Endothelial cell of umbilical vein (primary cell): Measurements from ENCODE around the gene CYB5D1. TPM values are rescaled to one million over a fixed set of nuclear protein-coding genes. Genes with fewer than 3 reads are reported as not detected.

Source experiments
- BruUV-seq: library from RNA; stranded (reverse); fragments of 400-500 nt; replicated peaks from 2 replicates; lab custom pipeline; 2021; lab: Mats Ljungman, UMichigan
- CTCF ChIA-PET: fragments of 300-600, 350-600 bp; sonication (Branson Sonifier 250); formaldehyde crosslinking; loops from one replicate; lab custom pipeline; 2021; ENCODE audit warnings: antibody characterized with exemption, inconsistent platforms; lab: Charles Lee
- POLR2A ChIA-PET: fragments of 300-600, 350-600 bp; sonication (Branson Sonifier 250); formaldehyde crosslinking; loops from one replicate; lab custom pipeline; 2021; ENCODE audit warnings: antibody characterized with exemption, inconsistent platforms; lab: Charles Lee
- DNase-seq: peaks from one replicate; pipeline ENCODE4 v3.0.0-alpha.2; 2011; ENCODE audit warnings: low read depth, low spot score
- FAIRE-seq: peaks from 2 replicates; lab custom pipeline; 2011; peaks lifted over from hg19 to GRCh38; lab: Jason Lieb, UNC
- H2AFZ ChIP-seq: 2 replicates; pipeline ENCODE4 v1.6.0; 2012; ENCODE audit warnings: low read depth, low read length, control low read depth, inconsistent platforms
- H3K27ac ChIP-seq: 2 replicates; pipeline ENCODE4 v1.5.1; 2011; ENCODE audit warnings: low read depth, mild to moderate bottlenecking, control low read depth, low read length, moderate library complexity; ENCODE audit not compliant: insufficient read depth
- H3K27me3 ChIP-seq, 2 experiments: 2 replicates each; pipeline versions ENCODE4 v1.6.0 to v1.6.1; 2011; ENCODE audit warnings: low read length in 2 of 2, mixed read lengths in 1 of 2; ENCODE audit not compliant: control insufficient read depth in 2 of 2, insufficient read depth in 2 of 2
- H3K36me3 ChIP-seq, 2 experiments: 2 replicates in 1 of 2; 3 replicates in 1 of 2; pipeline ENCODE4 v1.5.1; 2011; ENCODE audit warnings: low read length in 2 of 2, mild to moderate bottlenecking in 1 of 2, moderate library complexity in 1 of 2; ENCODE audit not compliant: control insufficient read depth in 2 of 2, insufficient read depth in 2 of 2; ENCODE audit errors: extremely low read depth in 1 of 2
- H3K4me1 ChIP-seq: 3 replicates; pipeline ENCODE4 v1.5.1; 2011; ENCODE audit warnings: mild to moderate bottlenecking, low read length; ENCODE audit not compliant: control insufficient read depth, insufficient read depth; ENCODE audit errors: extremely low read depth
- H3K4me2 ChIP-seq: 2 replicates; pipeline ENCODE4 v1.6.1; 2011; ENCODE audit warnings: low read length, control low read depth, mixed read lengths; ENCODE audit not compliant: insufficient read depth
- H3K4me3 ChIP-seq, 3 experiments: fragments of 200-600 bp in 1 of 3; sonication (generic), shearing (Covaris generic) in 1 of 3; replicated peaks in 1 of 3; 2 replicates each; pipeline ENCODE4 v1.5.1; 2011 to 2016; ENCODE audit warnings: control low read depth in 3 of 3, low read length in 3 of 3, mild to moderate bottlenecking in 2 of 3, inconsistent platforms in 1 of 3, low read depth in 1 of 3, moderate library complexity in 1 of 3; ENCODE audit not compliant: insufficient read depth in 1 of 3
- H3K79me2 ChIP-seq: 2 replicates; pipeline ENCODE4 v1.6.0; 2012; ENCODE audit warnings: low read length, inconsistent platforms; ENCODE audit not compliant: control insufficient read depth, insufficient read depth
- H3K9ac ChIP-seq: replicated peaks from 2 replicates; pipeline ENCODE3; 2011; ENCODE audit warnings: low read length, control low read depth; ENCODE audit not compliant: insufficient read depth; ENCODE audit errors: extremely low read depth
- H3K9me1 ChIP-seq: replicated peaks from 3 replicates; pipeline ENCODE4 v1.6.0; 2011; ENCODE audit warnings: mild to moderate bottlenecking, low read length; ENCODE audit not compliant: control insufficient read depth, insufficient read depth; ENCODE audit errors: extremely low read depth
- H3K9me3 ChIP-seq: replicated peaks from 2 replicates; pipeline ENCODE4 v1.5.1; 2012; ENCODE audit warnings: low read length, inconsistent platforms; ENCODE audit not compliant: control insufficient read depth, insufficient read depth
- H4K20me1 ChIP-seq: replicated peaks from 2 replicates; pipeline ENCODE3; 2011; ENCODE audit warnings: mild to moderate bottlenecking, low read length; ENCODE audit not compliant: control insufficient read depth, insufficient read depth; ENCODE audit errors: extremely low read depth
- EZH2 ChIP-seq: IDR thresholded peaks from 2 replicates; pipeline ENCODE4 v1.6.1; 2012; ENCODE audit warnings: borderline replicate concordance, low read depth, mild to moderate bottlenecking, moderate library complexity, low read length, inconsistent platforms; ENCODE audit not compliant: severe bottlenecking
- FOS ChIP-seq: IDR thresholded peaks from 2 replicates; pipeline ENCODE4 v1.6.1; 2011; ENCODE audit warnings: mild to moderate bottlenecking, low read length, moderate library complexity, borderline replicate concordance; ENCODE audit not compliant: insufficient read depth
- GATA2 ChIP-seq: IDR thresholded peaks from 2 replicates; pipeline ENCODE4 v1.7.0; 2011; ENCODE audit warnings: low read depth, mild to moderate bottlenecking, moderate library complexity, mixed read lengths, low read length; ENCODE audit not compliant: insufficient read length, insufficient read depth
- JUN ChIP-seq: IDR thresholded peaks from 2 replicates; pipeline ENCODE4 v1.6.1; 2011; ENCODE audit warnings: borderline replicate concordance, low read depth; ENCODE audit not compliant: insufficient read length, insufficient read depth
- MYC ChIP-seq: IDR thresholded peaks from one replicate; pipeline ENCODE4 v1.6.1; 2011; ENCODE audit warnings: mild to moderate bottlenecking, low read depth, low read length
- POLR2A ChIP-seq: IDR thresholded peaks from 2 replicates; pipeline ENCODE4 v1.6.1; 2012; ENCODE audit warnings: low read depth, mild to moderate bottlenecking, control low read depth, low read length
- POLR2AphosphoS5 ChIP-seq: IDR thresholded peaks from 2 replicates; pipeline ENCODE4 v1.6.1; 2012; ENCODE audit warnings: low read depth, mild to moderate bottlenecking, control low read depth, low read length, moderate library complexity; ENCODE audit not compliant: insufficient read depth
- dilution Hi-C: fragments of 300-500 bp; cut with MboI; formaldehyde crosslinking; loops from one replicate; pipeline ENCODE4 v1.15.0; 2019; ENCODE audit warnings: low sequenced_read_pairs; ENCODE audit not compliant: extremely low pct_ligation_motif_present
- intact Hi-C: fragments of 100-400 bp; cut with micrococcal nuclease; formaldehyde crosslinking; loops from one replicate; pipeline ENCODE4 v1.10.0; 2022
- polyA plus RNA-seq, 4 experiments: library from polyadenylated mRNA; depleted of rRNA in 3 of 4; stranded (reverse) in 3 of 4; unstranded in 1 of 4; fragments of >200 nt; gene quantifications; 2 replicates each; pipeline versions ENCODE4 v1.2.1 to v1.2.3, GENCODE V29; 2011 to 2012; ENCODE audit warnings: missing spikeins in 1 of 4
- total RNA-seq: library from RNA; stranded (reverse); gene quantifications from 2 replicates; pipeline ENCODE4 v1.2.3, GENCODE V29; 2021
- TF ChIP-seq, protein P1 (sequence below): IDR thresholded peaks from 2 replicates; pipeline ENCODE4 v1.6.1; 2011; ENCODE audit not compliant: insufficient read depth, insufficient read length
- TF ChIP-seq, protein P2 (sequence below), 2 donors: IDR thresholded peaks; 1 replicate in 1 of 2; 2 replicates in 1 of 2; pipeline ENCODE4 v1.5.1; 2011; ENCODE audit warnings: low read length in 2 of 2, mild to moderate bottlenecking in 2 of 2, moderate library complexity in 2 of 2, control low read depth in 1 of 2, inconsistent platforms in 1 of 2, low read depth in 1 of 2; ENCODE audit not compliant: insufficient read depth in 1 of 2; ENCODE audit errors: extremely low read depth in 1 of 2

The CYB5D1 gene
- total and polyA plus RNA-seq, 2 donors (not counting 3 experiments of a cell fraction or from before 2014, with no cell fraction given): 9.4 to 18.1 TPM

DNA sequence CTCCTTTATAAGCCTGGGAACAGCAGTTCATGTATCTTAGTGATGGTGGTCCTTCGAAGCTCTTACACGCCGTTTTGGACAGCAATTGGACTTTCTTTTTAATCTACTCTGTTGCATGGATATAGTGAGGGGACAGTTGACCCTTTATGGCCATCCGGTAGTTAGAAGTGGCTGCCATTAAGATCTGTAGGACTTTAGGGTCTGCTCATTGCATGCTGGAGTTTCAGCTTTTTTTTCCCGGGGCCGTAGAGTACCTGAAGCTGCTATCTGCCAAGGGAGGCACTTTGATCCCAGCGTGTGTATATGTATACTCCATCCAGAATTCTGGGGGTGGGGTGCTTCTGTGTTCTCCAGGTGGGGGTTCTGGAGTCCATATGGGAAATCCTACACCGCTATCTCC lies 1.2 kb downstream of the CYB5D1 start:
- Histone ChIP-seq H3K79me2 (peaks cover 2% of the 10 kb centered on the region), H3K4me1 (peaks cover 35% of the 10 kb centered on the region), H4K20me1 (peaks cover 2% of the 10 kb centered on the region), H3K27me3 (no peaks in the 10 kb centered on the region), H3K9me1 (no peaks in the 10 kb centered on the region), H3K9ac (peak overlapping the region; percentile 96), H3K27ac (no peak overlapping the region), H2AFZ (no peak overlapping the region), H3K4me3 (peak overlapping the region in 2 of 3 experiments; percentile 53 to 78), H3K4me2 (peak overlapping the region; percentile 92), H3K36me3 (no peaks in the 10 kb centered on the region), H3K9me3 (no peaks in the 10 kb centered on the region)
- CTCF ChIA-PET: interaction anchor here (0.6 to 2.0 kb wide), 7 partner anchors 14 to 131 kb away, joined by 3 to 11 read pairs (median 4); partner anchors contain the start of gene KDM6B
- TF ChIP-seq GATA2 (no peak), POLR2A (no peak), JUN (no peak), MYC (no peak), FOS (no peak), POLR2AphosphoS5 (no peak), EZH2 (no peak)
- TF ChIP-seq, protein P1, sequence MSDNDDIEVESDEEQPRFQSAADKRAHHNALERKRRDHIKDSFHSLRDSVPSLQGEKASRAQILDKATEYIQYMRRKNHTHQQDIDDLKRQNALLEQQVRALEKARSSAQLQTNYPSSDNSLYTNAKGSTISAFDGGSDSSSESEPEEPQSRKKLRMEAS: no peak
- TF ChIP-seq, protein P2, sequence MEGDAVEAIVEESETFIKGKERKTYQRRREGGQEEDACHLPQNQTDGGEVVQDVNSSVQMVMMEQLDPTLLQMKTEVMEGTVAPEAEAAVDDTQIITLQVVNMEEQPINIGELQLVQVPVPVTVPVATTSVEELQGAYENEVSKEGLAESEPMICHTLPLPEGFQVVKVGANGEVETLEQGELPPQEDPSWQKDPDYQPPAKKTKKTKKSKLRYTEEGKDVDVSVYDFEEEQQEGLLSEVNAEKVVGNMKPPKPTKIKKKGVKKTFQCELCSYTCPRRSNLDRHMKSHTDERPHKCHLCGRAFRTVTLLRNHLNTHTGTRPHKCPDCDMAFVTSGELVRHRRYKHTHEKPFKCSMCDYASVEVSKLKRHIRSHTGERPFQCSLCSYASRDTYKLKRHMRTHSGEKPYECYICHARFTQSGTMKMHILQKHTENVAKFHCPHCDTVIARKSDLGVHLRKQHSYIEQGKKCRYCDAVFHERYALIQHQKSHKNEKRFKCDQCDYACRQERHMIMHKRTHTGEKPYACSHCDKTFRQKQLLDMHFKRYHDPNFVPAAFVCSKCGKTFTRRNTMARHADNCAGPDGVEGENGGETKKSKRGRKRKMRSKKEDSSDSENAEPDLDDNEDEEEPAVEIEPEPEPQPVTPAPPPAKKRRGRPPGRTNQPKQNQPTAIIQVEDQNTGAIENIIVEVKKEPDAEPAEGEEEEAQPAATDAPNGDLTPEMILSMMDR (IDR thresholded peaks at IDR 0.05; ENCODE audit: extremely low read depth in 1 of 2, insufficient read depth in 1 of 2, low read depth in 1 of 2, low read length in 2 of 2): no peak
- no peak for FAIRE-seq
- no TSS peak for BruUV-seq
- dilution Hi-C loops: no loop called here
- no peak for DNase-seq
- POLR2A ChIA-PET: no interaction called here
- intact Hi-C loops: loop anchor here (5.0 to 10.0 kb wide), 2 partner anchors 622 to 834 kb away; partner anchors contain the start of genes BCL6B and PHF23
